Measurements from ENCODE around the gene SLC33A1. TPM values are rescaled to one million over a fixed set of nuclear protein-coding genes. Genes with fewer than 3 reads are reported as not detected.

The SLC33A1 gene
- total and polyA plus RNA-seq, 2 donors from 2014 or later = 16.1 to 36.8 TPM

DNA sequence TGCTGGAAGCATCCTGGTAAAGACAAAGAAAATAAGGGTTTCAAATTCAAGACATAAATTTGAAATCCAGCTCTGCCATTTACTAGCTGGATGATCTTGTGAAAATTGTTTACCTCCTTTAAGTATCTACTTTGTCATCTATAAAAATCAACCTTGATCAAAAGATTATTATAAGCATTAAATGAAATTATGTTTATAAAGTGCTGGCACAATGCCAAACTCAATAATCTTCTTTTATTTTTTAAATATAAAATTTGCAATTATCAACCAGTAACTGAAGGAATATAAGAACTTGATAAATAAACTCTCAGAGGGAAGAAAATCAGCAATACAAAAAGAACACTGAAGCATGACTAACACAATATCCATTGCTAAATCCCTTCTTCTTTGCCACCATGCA is 73.9 kb downstream of the SLC33A1 start:
- DNase-seq (no peak), FAIRE-seq (no peak)
- Histone ChIP-seq H3K36me3 (ENCODE audit: control insufficient read depth in 2 of 3, insufficient read depth in 3 of 3, low read length in 3 of 3) (peaks cover 0 to 2% (median 2%) of the 10 kb centered on the region in 3 donors), H3K4me1 (ENCODE audit: control insufficient read depth in 2 of 3, insufficient read depth in 2 of 3, low read depth in 1 of 3, low read length in 3 of 3) (no peaks in the 10 kb centered on the region), H3K4me3 (ENCODE audit: low read length in 3 of 3) (no peak overlapping the region), H3K27me3 (ENCODE audit: control insufficient read depth, insufficient read depth, low read length) (no peaks in the 10 kb centered on the region), H3K27ac (ENCODE audit: low read depth in 2 of 2, low read length in 2 of 2) (no peak overlapping the region), H3K9me3 (ENCODE audit: control insufficient read depth in 2 of 3, insufficient read depth in 1 of 3, low read length in 3 of 3) (peaks cover 1 to 5% (median 3%) of the 10 kb centered on the region in 3 donors), H3K9ac (ENCODE audit: low read length in 3 of 3) (no peak overlapping the region)
- intact Hi-C loops (cut with DNase I) = no loop called here
- TF ChIP-seq, protein P1, sequence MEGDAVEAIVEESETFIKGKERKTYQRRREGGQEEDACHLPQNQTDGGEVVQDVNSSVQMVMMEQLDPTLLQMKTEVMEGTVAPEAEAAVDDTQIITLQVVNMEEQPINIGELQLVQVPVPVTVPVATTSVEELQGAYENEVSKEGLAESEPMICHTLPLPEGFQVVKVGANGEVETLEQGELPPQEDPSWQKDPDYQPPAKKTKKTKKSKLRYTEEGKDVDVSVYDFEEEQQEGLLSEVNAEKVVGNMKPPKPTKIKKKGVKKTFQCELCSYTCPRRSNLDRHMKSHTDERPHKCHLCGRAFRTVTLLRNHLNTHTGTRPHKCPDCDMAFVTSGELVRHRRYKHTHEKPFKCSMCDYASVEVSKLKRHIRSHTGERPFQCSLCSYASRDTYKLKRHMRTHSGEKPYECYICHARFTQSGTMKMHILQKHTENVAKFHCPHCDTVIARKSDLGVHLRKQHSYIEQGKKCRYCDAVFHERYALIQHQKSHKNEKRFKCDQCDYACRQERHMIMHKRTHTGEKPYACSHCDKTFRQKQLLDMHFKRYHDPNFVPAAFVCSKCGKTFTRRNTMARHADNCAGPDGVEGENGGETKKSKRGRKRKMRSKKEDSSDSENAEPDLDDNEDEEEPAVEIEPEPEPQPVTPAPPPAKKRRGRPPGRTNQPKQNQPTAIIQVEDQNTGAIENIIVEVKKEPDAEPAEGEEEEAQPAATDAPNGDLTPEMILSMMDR (IDR thresholded peaks at IDR 0.05; ENCODE audit: borderline replicate concordance, extremely low read depth, insufficient read depth) = no peak

DNA sequence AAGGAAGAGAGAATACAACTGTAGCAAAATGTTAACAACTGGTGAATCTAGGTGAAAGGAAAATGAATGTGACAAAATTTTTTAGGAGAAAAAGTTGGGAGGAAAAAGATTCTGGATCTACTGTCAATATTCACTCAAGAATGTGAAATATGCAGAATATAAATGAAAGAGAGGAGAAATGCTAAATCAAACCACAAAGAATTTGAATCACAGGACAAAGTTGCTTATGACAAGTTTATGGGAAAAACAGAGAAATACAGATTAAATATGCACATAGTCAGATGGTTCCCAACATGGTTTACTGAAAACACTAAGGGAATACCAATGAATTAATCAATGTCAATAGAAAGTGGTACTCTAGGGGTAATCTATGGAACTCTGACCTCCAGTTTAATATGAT is 75.8 kb downstream of the SLC33A1 start:
- Histone ChIP-seq H3K4me3 (ENCODE audit: low read length in 3 of 3) (no peak overlapping the region), H3K36me3 (ENCODE audit: control insufficient read depth in 2 of 3, insufficient read depth in 3 of 3, low read length in 3 of 3) (peaks cover 2 to 4% (median 3%) of the 10 kb centered on the region in 3 donors), H3K9ac (ENCODE audit: low read length in 3 of 3) (no peak overlapping the region), H3K9me3 (ENCODE audit: control insufficient read depth in 2 of 3, insufficient read depth in 1 of 3, low read length in 3 of 3) (peaks cover 1 to 5% (median 3%) of the 10 kb centered on the region in 3 donors), H3K27me3 (ENCODE audit: control insufficient read depth, insufficient read depth, low read length) (no peaks in the 10 kb centered on the region), H3K4me1 (ENCODE audit: control insufficient read depth in 2 of 3, insufficient read depth in 2 of 3, low read depth in 1 of 3, low read length in 3 of 3) (no peaks in the 10 kb centered on the region), H3K27ac (ENCODE audit: low read depth in 2 of 2, low read length in 2 of 2) (no peak overlapping the region)
- intact Hi-C loops (cut with DNase I) = no loop called here
- TF ChIP-seq, protein P1 (IDR thresholded peaks at IDR 0.05; ENCODE audit: borderline replicate concordance, extremely low read depth, insufficient read depth) = no peak
- FAIRE-seq = no peak
- no peak for DNase-seq

- no peaks in the 10 kb centered on the region for H3K4me1 ChIP-seq (ENCODE audit: control insufficient read depth in 2 of 3, insufficient read depth in 2 of 3, low read depth in 1 of 3, low read length in 3 of 3)
- H3K27ac ChIP-seq (ENCODE audit: low read depth in 2 of 2, low read length in 2 of 2) = no peak overlapping the region
- H3K36me3 ChIP-seq (ENCODE audit: control insufficient read depth in 2 of 3, insufficient read depth in 3 of 3, low read length in 3 of 3) = peaks cover 0 to 4% (median 2%) of the 10 kb centered on the region in 3 donors
- H3K27me3 ChIP-seq (ENCODE audit: control insufficient read depth, insufficient read depth, low read length) = no peaks in the 10 kb centered on the region
- intact Hi-C loops (cut with DNase I) = no loop called here
- no peak for FAIRE-seq
- H3K9me3 ChIP-seq (ENCODE audit: control insufficient read depth in 2 of 3, insufficient read depth in 1 of 3, low read length in 3 of 3) = peaks cover 0 to 4% (median 0%) of the 10 kb centered on the region in 3 donors
- DNase-seq = no peak
- TF ChIP-seq, protein P1 (IDR thresholded peaks at IDR 0.05; ENCODE audit: borderline replicate concordance, extremely low read depth, insufficient read depth) = no peak
- H3K4me3 ChIP-seq (ENCODE audit: low read length in 3 of 3) = no peak overlapping the region
- H3K9ac ChIP-seq (ENCODE audit: low read length in 3 of 3) = no peak overlapping the region
Measured at GRCh38 chr3:155772801-155773200, 81.4 kb downstream of the SLC33A1 start.

DNA sequence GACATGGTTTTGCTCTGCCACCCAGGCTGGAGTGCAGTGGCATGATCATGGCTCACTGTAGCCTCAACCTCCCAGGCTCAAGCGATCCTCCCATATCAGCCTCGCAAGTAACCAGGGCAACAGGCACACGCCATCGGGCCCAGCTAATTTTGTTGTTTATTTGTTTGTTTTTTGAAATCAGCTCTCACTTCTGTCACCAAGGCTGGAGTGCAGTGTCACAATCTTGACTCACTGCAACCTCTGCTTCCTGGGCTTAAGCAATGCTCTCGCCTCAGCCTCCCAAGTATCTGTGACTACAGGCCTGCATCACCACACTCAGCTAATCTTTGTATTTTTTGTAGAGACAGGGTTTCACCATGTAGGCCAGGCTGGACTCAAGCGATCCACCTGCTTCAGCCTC is 83.1 kb downstream of the SLC33A1 start:
- H3K4me3 ChIP-seq (ENCODE audit: low read length in 3 of 3) = no peak overlapping the region
- intact Hi-C loops (cut with DNase I) = no loop called here
- TF ChIP-seq, protein P1 (IDR thresholded peaks at IDR 0.05; ENCODE audit: borderline replicate concordance, extremely low read depth, insufficient read depth) = no peak
- H3K9ac ChIP-seq (ENCODE audit: low read length in 3 of 3) = no peak overlapping the region
- no peaks in the 10 kb centered on the region for H3K27me3 ChIP-seq (ENCODE audit: control insufficient read depth, insufficient read depth, low read length)
- DNase-seq (no peak), FAIRE-seq (no peak)
- H3K9me3 ChIP-seq (ENCODE audit: control insufficient read depth in 2 of 3, insufficient read depth in 1 of 3, low read length in 3 of 3) = peaks cover 0 to 4% (median 0%) of the 10 kb centered on the region in 3 donors
- H3K36me3 ChIP-seq (ENCODE audit: control insufficient read depth in 2 of 3, insufficient read depth in 3 of 3, low read length in 3 of 3) = peaks cover 2 to 4% (median 2%) of the 10 kb centered on the region in 3 donors
- no peak overlapping the region for H3K27ac ChIP-seq (ENCODE audit: low read depth in 2 of 2, low read length in 2 of 2)
- H3K4me1 ChIP-seq (ENCODE audit: control insufficient read depth in 2 of 3, insufficient read depth in 2 of 3, low read depth in 1 of 3, low read length in 3 of 3) = no peaks in the 10 kb centered on the region
